ENCODE measurements around the gene D2HGDH. TPM values are rescaled to one million over a fixed set of nuclear protein-coding genes. Genes with fewer than 3 reads are reported as not detected.

Gene D2HGDH
- total and polyA plus RNA-seq, 2 of the 13 experiments (the other 11 are each of a cell fraction or from before 2014, with no cell fraction given) = 19.2 to 20.3 TPM

DNA sequence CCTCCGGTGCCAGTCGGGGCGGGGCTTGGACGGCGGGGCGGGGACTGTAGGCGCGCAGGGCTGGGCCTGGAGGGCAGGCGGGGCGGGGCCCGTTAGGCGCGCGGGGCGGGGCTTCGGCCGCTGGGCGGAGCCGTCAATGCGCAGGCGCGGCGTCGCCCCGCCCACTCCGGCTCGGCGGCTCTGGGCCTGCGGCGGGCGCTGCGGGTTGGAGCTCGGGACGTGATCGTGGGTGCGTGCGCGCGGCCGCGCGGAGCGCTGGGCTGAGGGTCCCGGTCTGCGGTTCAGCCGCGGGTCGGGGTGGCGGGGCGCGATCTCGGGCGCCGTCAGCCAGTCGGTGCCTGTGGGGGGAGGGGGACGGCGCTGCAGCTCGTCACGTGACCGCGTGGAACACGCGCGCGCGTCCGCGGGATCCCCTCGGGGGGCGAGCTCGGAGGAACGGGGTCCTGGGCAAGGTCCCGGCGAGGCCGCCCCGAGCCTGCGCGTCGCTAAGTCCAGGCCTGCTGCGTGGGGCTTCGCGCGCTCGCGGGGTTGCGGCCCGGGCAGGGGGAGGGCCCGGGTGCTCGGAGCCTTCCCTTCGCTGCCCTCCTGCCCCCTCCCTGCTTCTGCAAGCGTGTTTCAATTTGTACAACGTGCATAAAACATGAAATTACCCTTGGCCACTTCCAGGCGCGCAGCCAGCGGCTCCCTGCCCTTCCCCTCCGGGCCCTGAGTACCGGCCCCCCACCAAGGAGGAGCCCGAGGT lies at the start of gene D2HGDH (continued):
- TF ChIP-seq, protein P1, sequence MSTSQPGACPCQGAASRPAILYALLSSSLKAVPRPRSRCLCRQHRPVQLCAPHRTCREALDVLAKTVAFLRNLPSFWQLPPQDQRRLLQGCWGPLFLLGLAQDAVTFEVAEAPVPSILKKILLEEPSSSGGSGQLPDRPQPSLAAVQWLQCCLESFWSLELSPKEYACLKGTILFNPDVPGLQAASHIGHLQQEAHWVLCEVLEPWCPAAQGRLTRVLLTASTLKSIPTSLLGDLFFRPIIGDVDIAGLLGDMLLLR (CRISPR knock-in tag; IDR thresholded peaks at IDR 0.05) = no peak
- TF ChIP-seq ZNF101 (CRISPR knock-in tag; IDR thresholded peaks at IDR 0.05; ENCODE audit: borderline replicate concordance, low read depth) = no peak
- TF ChIP-seq MTA1 (CRISPR knock-in tag; IDR thresholded peaks at IDR 0.05; ENCODE audit: borderline replicate concordance) = peak; percentile 65; the same call in 1 of the 2 replicates
- peak; percentile 57; the same call in 1 of the 2 replicates for TF ChIP-seq TOPORS (CRISPR knock-in tag; IDR thresholded peaks at IDR 0.05)
- no peak for TF ChIP-seq PAF1 (CRISPR knock-in tag; IDR thresholded peaks at IDR 0.05)
- peak; percentile 3; the same call in 1 of the 2 replicates for TF ChIP-seq MYC (CRISPR knock-in tag; IDR thresholded peaks at IDR 0.05; ENCODE audit: borderline replicate concordance)
- no peak for TF ChIP-seq ZNF747 (CRISPR knock-in tag; IDR thresholded peaks at IDR 0.05; ENCODE audit: borderline replicate concordance)
- TF ChIP-seq ZNF30 (CRISPR knock-in tag; IDR thresholded peaks at IDR 0.05) = no peak
- TF ChIP-seq ZSCAN25 (CRISPR knock-in tag; IDR thresholded peaks at IDR 0.05) = peak; percentile 92
- TF ChIP-seq HNF4G (IDR thresholded peaks at IDR 0.05; ENCODE audit: borderline replicate concordance, low read depth, low read length) = no peak
- 0 out of 2 replicates have a peak, but pooled peaks have one; percentile 6 for TF ChIP-seq HNF4G (CRISPR knock-in tag; IDR thresholded peaks at IDR 0.05; ENCODE audit: borderline replicate concordance, low read depth)
- TF ChIP-seq FUBP1 (CRISPR knock-in tag; IDR thresholded peaks at IDR 0.05; ENCODE audit: borderline replicate concordance) = no peak
- 0 out of 2 replicates have a peak, but pooled peaks have one; percentile 49 for TF ChIP-seq SNAPC2 (CRISPR knock-in tag; IDR thresholded peaks at IDR 0.05)
- no peak for TF ChIP-seq GTF3A (CRISPR knock-in tag; conservative IDR thresholded peaks at IDR 0.05)
- 0 out of 2 replicates have a peak, but pooled peaks have one; percentile 25 for TF ChIP-seq ZBTB42 (CRISPR knock-in tag; IDR thresholded peaks at IDR 0.05)
- no peak for TF ChIP-seq RARG (CRISPR knock-in tag; IDR thresholded peaks at IDR 0.05; ENCODE audit: low read depth)
- 0 out of 2 replicates have a peak, but pooled peaks have one; percentile 57 for TF ChIP-seq ZNF841 (CRISPR knock-in tag; IDR thresholded peaks at IDR 0.05; ENCODE audit: borderline replicate concordance)
- TF ChIP-seq HNRNPK (IDR thresholded peaks at IDR 0.05; ENCODE audit: low read depth, low read length, poor library complexity, severe bottlenecking) = peak; percentile 7
- peak; percentile 78 for TF ChIP-seq SRSF1 (optimal IDR thresholded peaks at IDR 0.05; ENCODE audit: low read depth, low read length)
- 0 out of 2 replicates have a peak, but pooled peaks have one; percentile 15 for TF ChIP-seq BCL6 (CRISPR knock-in tag; IDR thresholded peaks at IDR 0.05)
- TF ChIP-seq, protein P2, sequence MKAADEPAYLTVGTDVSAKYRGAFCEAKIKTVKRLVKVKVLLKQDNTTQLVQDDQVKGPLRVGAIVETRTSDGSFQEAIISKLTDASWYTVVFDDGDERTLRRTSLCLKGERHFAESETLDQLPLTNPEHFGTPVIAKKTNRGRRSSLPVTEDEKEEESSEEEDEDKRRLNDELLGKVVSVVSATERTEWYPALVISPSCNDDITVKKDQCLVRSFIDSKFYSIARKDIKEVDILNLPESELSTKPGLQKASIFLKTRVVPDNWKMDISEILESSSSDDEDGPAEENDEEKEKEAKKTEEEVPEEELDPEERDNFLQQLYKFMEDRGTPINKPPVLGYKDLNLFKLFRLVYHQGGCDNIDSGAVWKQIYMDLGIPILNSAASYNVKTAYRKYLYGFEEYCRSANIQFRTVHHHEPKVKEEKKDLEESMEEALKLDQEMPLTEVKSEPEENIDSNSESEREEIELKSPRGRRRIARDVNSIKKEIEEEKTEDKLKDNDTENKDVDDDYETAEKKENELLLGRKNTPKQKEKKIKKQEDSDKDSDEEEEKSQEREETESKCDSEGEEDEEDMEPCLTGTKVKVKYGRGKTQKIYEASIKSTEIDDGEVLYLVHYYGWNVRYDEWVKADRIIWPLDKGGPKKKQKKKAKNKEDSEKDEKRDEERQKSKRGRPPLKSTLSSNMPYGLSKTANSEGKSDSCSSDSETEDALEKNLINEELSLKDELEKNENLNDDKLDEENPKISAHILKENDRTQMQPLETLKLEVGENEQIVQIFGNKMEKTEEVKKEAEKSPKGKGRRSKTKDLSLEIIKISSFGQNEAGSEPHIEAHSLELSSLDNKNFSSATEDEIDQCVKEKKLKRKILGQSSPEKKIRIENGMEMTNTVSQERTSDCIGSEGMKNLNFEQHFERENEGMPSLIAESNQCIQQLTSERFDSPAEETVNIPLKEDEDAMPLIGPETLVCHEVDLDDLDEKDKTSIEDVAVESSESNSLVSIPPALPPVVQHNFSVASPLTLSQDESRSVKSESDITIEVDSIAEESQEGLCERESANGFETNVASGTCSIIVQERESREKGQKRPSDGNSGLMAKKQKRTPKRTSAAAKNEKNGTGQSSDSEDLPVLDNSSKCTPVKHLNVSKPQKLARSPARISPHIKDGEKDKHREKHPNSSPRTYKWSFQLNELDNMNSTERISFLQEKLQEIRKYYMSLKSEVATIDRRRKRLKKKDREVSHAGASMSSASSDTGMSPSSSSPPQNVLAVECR (CRISPR knock-in tag; IDR thresholded peaks at IDR 0.05; ENCODE audit: borderline replicate concordance) = 0 out of 2 replicates have a peak, but pooled peaks have one; percentile 34
- no peak for TF ChIP-seq FOXP1 (IDR thresholded peaks at IDR 0.05)
- no peak for TF ChIP-seq FOXP1 (CRISPR knock-in tag; IDR thresholded peaks at IDR 0.05)
- peak; percentile 47; the same call in 1 of the 2 replicates for TF ChIP-seq CHD2 (IDR thresholded peaks at IDR 0.05; ENCODE audit: low read depth, low read length)

All from HepG2 (cell line).